ENCODE measurements around the gene BMI1. TPM values are rescaled to one million over a fixed set of nuclear protein-coding genes. Genes with fewer than 3 reads are reported as not detected.

BMI1 gene
- total RNA-seq, 1 experiment from 2014 or later, result 6.8 TPM

- Histone ChIP-seq H3T11ph (ENCODE audit: low read length) (no peak overlapping the region), H2BK12ac (ENCODE audit: insufficient read length, low read depth, low read length) (no peak overlapping the region), H3K4ac (ENCODE audit: low read depth, low read length) (no peak overlapping the region), H2AK5ac (ENCODE audit: insufficient read length, low read length) (no peak overlapping the region), H4K5ac (ENCODE audit: insufficient read length, low read depth, low read length) (no peak overlapping the region), H3K23me2 (ENCODE audit: insufficient read length, low read depth, low read length, poor library complexity, severe bottlenecking) (peaks cover 12% of the 10 kb centered on the region), H2BK120ac (ENCODE audit: low read depth, low read length, poor library complexity, severe bottlenecking) (no peak overlapping the region), H4K91ac (ENCODE audit: insufficient read length, low read depth, low read length) (no peak overlapping the region), H3K18ac (ENCODE audit: insufficient read length, low read depth, low read length) (no peak overlapping the region), H2BK5ac (ENCODE audit: insufficient read length, low read length) (no peak overlapping the region), H2BK20ac (ENCODE audit: low read depth, low read length, poor library complexity, severe bottlenecking) (no peak overlapping the region), H3K27ac (ENCODE audit: insufficient read length, low read depth, low read length) (no peak overlapping the region), H3K23ac (ENCODE audit: insufficient read length, low read depth, low read length) (no peak overlapping the region), H2AFZ (ENCODE audit: low read length) (no peak overlapping the region), H3K9ac (ENCODE audit: extremely low read depth, insufficient read length, low read length) (no peak overlapping the region), H3K14ac (ENCODE audit: insufficient read depth, low read length) (no peak overlapping the region), H4K8ac (replicated peaks; ENCODE audit: insufficient read length, low read depth, low read length) (no peak overlapping the region), H3K4me2 (ENCODE audit: insufficient read depth, insufficient read length, low read length) (no peak overlapping the region), H3K27me3 (ENCODE audit: insufficient read depth, low read length) (peaks cover 44% of the 10 kb centered on the region), H3K4me1 (ENCODE audit: insufficient read depth, low read length) (no peaks in the 10 kb centered on the region), H3K9me3 (ENCODE audit: control insufficient read depth, low read depth, low read length) (no peaks in the 10 kb centered on the region), H3K56ac (ENCODE audit: insufficient read length, low read depth, low read length) (no peak overlapping the region), H2BK15ac (ENCODE audit: low read depth, low read length) (no peak overlapping the region), H4K20me1 (ENCODE audit: control insufficient read depth, insufficient read depth, insufficient read length) (no peaks in the 10 kb centered on the region), H3K79me1 (ENCODE audit: insufficient read depth, low read depth, low read length, poor library complexity, severe bottlenecking) (no peaks in the 10 kb centered on the region), H3K79me2 (ENCODE audit: insufficient read depth, low read length) (no peaks in the 10 kb centered on the region)
- peaks cover 85% of the 10 kb centered on the region for H3K27me3 Mint-ChIP-seq (ENCODE audit: low read depth)
- H3K4me1 Mint-ChIP-seq, result peaks cover 25 to 45% of the 10 kb centered on the region in 2 experiments
- no peak for TF ChIP-seq CTCF (conservative IDR thresholded peaks at IDR 0.05)
- H3K36me3 Mint-ChIP-seq (ENCODE audit: insufficient read depth in 1 of 3, low read depth in 3 of 3), result peaks cover 0 to 2% (median 1%) of the 10 kb centered on the region in 3 experiments; a peak in 3 of 7 replicates
- peaks cover 3 to 4% of the 10 kb centered on the region in 2 experiments; a peak in 3 of 5 replicates for H3K9me3 Mint-ChIP-seq
- H3K4me3 Mint-ChIP-seq, result peak overlapping the region in 1 of 2 experiments; percentile 20; a peak in 1 of 5 replicates
- WGBS (ENCODE audit: extremely low coverage, insufficient read length, low lambda C conversion rate), result no CpG with 5 or more reads among the region's 6 CpGs
- no peak for DNase-seq
- no peak overlapping the region for H3K27ac Mint-ChIP-seq
These were observed 2.9 kb upstream of the BMI1 start for GRCh38 chr10:22317771-22318565.
